HepG2 (cell line): ENCODE results near the gene BGN. TPM values are rescaled to one million over a fixed set of nuclear protein-coding genes. Genes with fewer than 3 reads are reported as not detected.

Source experiments
- ATAC-seq: fragments of 200-7000 bp; cut with Tn5 transposase; 3 replicates; pipeline ENCODE4 v1.9.1; 2020; ENCODE audit warnings: mild to moderate bottlenecking, moderate library complexity
- BruUV-seq: library from RNA; stranded (reverse); fragments of 400-500 nt; replicated peaks from 2 replicates; lab custom pipeline; 2021; lab: Mats Ljungman, UMichigan
- CTCF ChIA-PET: fragments of 300-600 bp; formaldehyde crosslinking; extraction: SDS; loops from one replicate; lab custom pipeline; 2021; ENCODE audit warnings: low total read pairs, inconsistent platforms, low intra/inter-chr PET ratio; lab: Yijun Ruan, JAX
- POLR2A ChIA-PET: fragments of 350-600 bp; sonication (Branson Sonifier 250); formaldehyde crosslinking; loops from one replicate; lab custom pipeline; 2020; ENCODE audit warnings: antibody characterized with exemption, inconsistent platforms; lab: Yijun Ruan, JAX
- DNase-seq: peaks from one replicate; pipeline ENCODE4 v3.0.0-alpha.2; 2015; ENCODE audit warnings: low spot score
- FAIRE-seq: peaks from 3 replicates; lab custom pipeline; 2011; peaks lifted over from hg19 to GRCh38; lab: Jason Lieb, UNC
- H2AFZ ChIP-seq: one replicate; pipeline ENCODE4 v1.6.1; 2011; ENCODE audit warnings: low read length, inconsistent platforms
- H3K27ac ChIP-seq: fragments of 300-600 bp; 3 replicates; pipeline ENCODE4 v1.8.0; 2011; ENCODE audit warnings: mixed run types, mild to moderate bottlenecking, mixed read lengths, low read length, inconsistent platforms; ENCODE audit not compliant: insufficient read depth; ENCODE audit errors: extremely low read length
- H3K27me3 ChIP-seq, 2 experiments: fragments of 200-600 bp in 1 of 2; 2 replicates in 1 of 2; 3 replicates in 1 of 2; pipeline versions ENCODE4 v1.6.0 to v1.8.0; 2011; ENCODE audit warnings: low read length in 2 of 2, mild to moderate bottlenecking in 2 of 2, moderate library complexity in 2 of 2, inconsistent platforms in 1 of 2; ENCODE audit not compliant: insufficient read depth in 2 of 2, control insufficient read depth in 1 of 2
- H3K36me3 ChIP-seq, 2 experiments: fragments of 200-600 bp in 1 of 2; replicated peaks in 1 of 2; 2 replicates in 1 of 2; 3 replicates in 1 of 2; pipeline versions ENCODE4 v1.5.1 to v1.8.0; 2011; ENCODE audit warnings: low read length in 2 of 2, inconsistent platforms in 1 of 2; ENCODE audit not compliant: insufficient read depth in 2 of 2, control insufficient read depth in 1 of 2
- H3K4me1 ChIP-seq: 2 replicates; pipeline ENCODE4 v1.5.1; 2012; ENCODE audit warnings: low read length, inconsistent platforms; ENCODE audit not compliant: insufficient read depth
- H3K4me2 ChIP-seq: 2 replicates; pipeline ENCODE4 v1.6.0; 2011; ENCODE audit warnings: low read depth, low read length, inconsistent platforms
- H3K4me3 ChIP-seq, 3 experiments: fragments of 200-600 bp in 1 of 3; sonication (generic), shearing (Covaris generic) in 1 of 3; replicated peaks in 1 of 3; 2 replicates each; pipeline ENCODE4 v1.5.1; 2011 to 2016; ENCODE audit warnings: low read length in 3 of 3, inconsistent platforms in 2 of 3, low read depth in 2 of 3, mild to moderate bottlenecking in 2 of 3, control low read depth in 1 of 3, mixed read lengths in 1 of 3; ENCODE audit not compliant: insufficient read depth in 1 of 3
- H3K79me2 ChIP-seq: one replicate; pipeline ENCODE4 v1.6.1; 2011; ENCODE audit warnings: low read length, inconsistent platforms; ENCODE audit not compliant: insufficient read depth
- H3K9ac ChIP-seq: 2 replicates; pipeline ENCODE4 v1.6.0; 2011; ENCODE audit warnings: mild to moderate bottlenecking, low read depth, low read length, inconsistent platforms; ENCODE audit not compliant: insufficient read depth
- H3K9me3 ChIP-seq: 2 replicates; pipeline ENCODE4 v1.5.1; 2012; ENCODE audit warnings: mild to moderate bottlenecking, low read length
- H4K20me1 ChIP-seq: 2 replicates; pipeline ENCODE4 v1.6.0; 2011; ENCODE audit warnings: inconsistent platforms, mild to moderate bottlenecking, low read length, moderate library complexity; ENCODE audit not compliant: insufficient read depth
- HOXA5 ChIP-seq: sonication (generic); formaldehyde crosslinking; IDR thresholded peaks from 2 replicates; pipeline ENCODE4 v1.4.0; 2020; ENCODE audit warnings: missing genetic modification reagents
- ZNF224 ChIP-seq: sonication (generic); formaldehyde crosslinking; IDR thresholded peaks from 2 replicates; pipeline ENCODE4 v1.5.0; 2020; ENCODE audit warnings: mild to moderate bottlenecking, missing genetic modification reagents
- ZSCAN25 ChIP-seq: sonication (generic); formaldehyde crosslinking; IDR thresholded peaks from 2 replicates; pipeline ENCODE4 v1.8.0; 2022; ENCODE audit warnings: mild to moderate bottlenecking, missing genetic modification reagents
- WGBS: methylation state at CpG from one replicate; pipeline ENCODE4 v1.1.6; 2017; ENCODE audit warnings: low lambda C conversion rate; 5-methylcytosine and 5-hydroxymethylcytosine counted together
- in situ Hi-C: cut with HindIII; loops from 2 replicates; pipeline ENCODE4 v1.10.0; 2017; ENCODE audit warnings: low pct_unique_long_range_greater_than_20kb; ENCODE audit not compliant: extremely low pct_ligation_motif_present
- intact Hi-C: fragments of 100-400 bp; cut with micrococcal nuclease; formaldehyde crosslinking; loops from one replicate; pipeline ENCODE4 v1.10.0; 2022; ENCODE audit not compliant: unreplicated experiment
- polyA plus RNA-seq, 8 experiments: library from polyadenylated mRNA; depleted of rRNA in 3 of 8; stranded (reverse) in 7 of 8; unstranded in 1 of 8; fragments of >200 nt; fragmentation: Illumina TruSeq in 4 of 8; extraction: Trizol in 4 of 8; gene quantifications; 2 replicates each; pipeline versions ENCODE4 v1.2.1 to v1.2.3, GENCODE V29; 2011 to 2016; ENCODE audit warnings: low read depth in 4 of 8, missing spikeins in 1 of 8, mixed read lengths in 1 of 8; ENCODE audit not compliant: insufficient read depth in 1 of 8
- total RNA-seq, 5 experiments: library from RNA; depleted of rRNA; stranded (reverse); fragments of >200 nt; fragmentation: Illumina TruSeq; extraction: Trizol; gene quantifications; 2 replicates each; pipeline ENCODE4 v1.2.3, GENCODE V29; 2016; ENCODE audit warnings: low read depth in 1 of 5
- TF ChIP-seq, protein P1 (sequence below): sonication (generic); formaldehyde crosslinking; IDR thresholded peaks from 2 replicates; pipeline ENCODE4 v1.4.0; 2020; ENCODE audit warnings: missing genetic modification reagents
- TF ChIP-seq, protein P2 (sequence below): IDR thresholded peaks from 2 replicates; pipeline ENCODE4 v1.6.1; 2016; ENCODE audit warnings: missing compliant biosample characterization, missing genetic modification reagents, borderline replicate concordance
- TF ChIP-seq, protein P3 (sequence below): sonication (generic); formaldehyde crosslinking; conservative IDR thresholded peaks from 2 replicates; pipeline ENCODE4 v1.8.0; 2022; ENCODE audit warnings: low read depth, missing genetic modification reagents
- TF ChIP-seq, protein P4 (sequence below): IDR thresholded peaks from 2 replicates; pipeline ENCODE4 v1.6.1; 2016; ENCODE audit warnings: missing compliant biosample characterization, missing genetic modification reagents, borderline replicate concordance

Gene BGN
- total and polyA plus RNA-seq, 2 of the 13 experiments (the other 11 are each of a cell fraction or from before 2014, with no cell fraction given): 0.18 to 0.63 TPM

DNA sequence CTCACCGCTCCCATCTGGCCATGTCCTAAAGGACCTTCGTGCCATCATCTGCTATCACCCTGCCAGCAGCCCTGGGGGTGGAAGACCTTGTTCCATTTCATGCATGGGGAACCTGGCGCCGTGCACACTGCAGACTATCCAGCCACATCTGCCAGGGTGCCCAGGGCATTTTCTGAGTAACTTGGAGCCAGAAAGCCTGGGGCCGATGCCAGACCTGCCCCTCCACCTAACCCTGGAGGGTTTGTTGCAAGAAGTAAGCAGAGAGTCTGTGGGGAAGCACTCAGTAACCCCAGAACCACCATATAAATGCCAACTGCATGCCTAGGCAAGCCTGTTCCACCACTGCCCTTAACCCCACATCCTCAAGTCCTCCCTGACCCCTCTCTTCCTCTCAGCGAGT lies 31.7 kb upstream of the BGN start:
- no peak overlapping the region for H3K4me2 ChIP-seq
- H3K79me2 ChIP-seq: no peaks in the 10 kb centered on the region
- H3K4me3 ChIP-seq: no peak overlapping the region
- ATAC-seq: no peak
- in situ Hi-C loops: no loop called here
- no peak for DNase-seq
- H3K27ac ChIP-seq: no peak overlapping the region
- no peak for FAIRE-seq
- POLR2A ChIA-PET: no interaction called here
- no peaks in the 10 kb centered on the region for H3K27me3 ChIP-seq
- no peaks in the 10 kb centered on the region for H4K20me1 ChIP-seq
- CTCF ChIA-PET: no interaction called here
- no peaks in the 10 kb centered on the region for H3K4me1 ChIP-seq
- 100% methylated on average over 2 of the region's 6 CpGs for WGBS
- intact Hi-C loops: no loop called here
- no peak overlapping the region for H2AFZ ChIP-seq
- no peaks in the 10 kb centered on the region for H3K9me3 ChIP-seq
- no TSS peak for BruUV-seq
- no peak overlapping the region for H3K9ac ChIP-seq
- TF ChIP-seq, protein P1, sequence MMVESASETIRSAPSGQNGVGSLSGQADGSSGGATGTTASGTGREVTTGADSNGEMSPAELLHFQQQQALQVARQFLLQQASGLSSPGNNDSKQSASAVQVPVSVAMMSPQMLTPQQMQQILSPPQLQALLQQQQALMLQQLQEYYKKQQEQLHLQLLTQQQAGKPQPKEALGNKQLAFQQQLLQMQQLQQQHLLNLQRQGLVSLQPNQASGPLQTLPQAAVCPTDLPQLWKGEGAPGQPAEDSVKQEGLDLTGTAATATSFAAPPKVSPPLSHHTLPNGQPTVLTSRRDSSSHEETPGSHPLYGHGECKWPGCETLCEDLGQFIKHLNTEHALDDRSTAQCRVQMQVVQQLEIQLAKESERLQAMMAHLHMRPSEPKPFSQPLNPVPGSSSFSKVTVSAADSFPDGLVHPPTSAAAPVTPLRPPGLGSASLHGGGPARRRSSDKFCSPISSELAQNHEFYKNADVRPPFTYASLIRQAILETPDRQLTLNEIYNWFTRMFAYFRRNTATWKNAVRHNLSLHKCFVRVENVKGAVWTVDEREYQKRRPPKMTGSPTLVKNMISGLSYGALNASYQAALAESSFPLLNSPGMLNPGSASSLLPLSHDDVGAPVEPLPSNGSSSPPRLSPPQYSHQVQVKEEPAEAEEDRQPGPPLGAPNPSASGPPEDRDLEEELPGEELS (CRISPR knock-in tag): no peak
- TF ChIP-seq ZSCAN25 (CRISPR knock-in tag) (no peak), HOXA5 (no peak), ZNF224 (no peak)
- TF ChIP-seq, protein P2, sequence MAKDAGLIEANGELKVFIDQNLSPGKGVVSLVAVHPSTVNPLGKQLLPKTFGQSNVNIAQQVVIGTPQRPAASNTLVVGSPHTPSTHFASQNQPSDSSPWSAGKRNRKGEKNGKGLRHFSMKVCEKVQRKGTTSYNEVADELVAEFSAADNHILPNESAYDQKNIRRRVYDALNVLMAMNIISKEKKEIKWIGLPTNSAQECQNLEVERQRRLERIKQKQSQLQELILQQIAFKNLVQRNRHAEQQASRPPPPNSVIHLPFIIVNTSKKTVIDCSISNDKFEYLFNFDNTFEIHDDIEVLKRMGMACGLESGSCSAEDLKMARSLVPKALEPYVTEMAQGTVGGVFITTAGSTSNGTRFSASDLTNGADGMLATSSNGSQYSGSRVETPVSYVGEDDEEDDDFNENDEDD (CRISPR knock-in tag): no peak
- TF ChIP-seq, protein P3, sequence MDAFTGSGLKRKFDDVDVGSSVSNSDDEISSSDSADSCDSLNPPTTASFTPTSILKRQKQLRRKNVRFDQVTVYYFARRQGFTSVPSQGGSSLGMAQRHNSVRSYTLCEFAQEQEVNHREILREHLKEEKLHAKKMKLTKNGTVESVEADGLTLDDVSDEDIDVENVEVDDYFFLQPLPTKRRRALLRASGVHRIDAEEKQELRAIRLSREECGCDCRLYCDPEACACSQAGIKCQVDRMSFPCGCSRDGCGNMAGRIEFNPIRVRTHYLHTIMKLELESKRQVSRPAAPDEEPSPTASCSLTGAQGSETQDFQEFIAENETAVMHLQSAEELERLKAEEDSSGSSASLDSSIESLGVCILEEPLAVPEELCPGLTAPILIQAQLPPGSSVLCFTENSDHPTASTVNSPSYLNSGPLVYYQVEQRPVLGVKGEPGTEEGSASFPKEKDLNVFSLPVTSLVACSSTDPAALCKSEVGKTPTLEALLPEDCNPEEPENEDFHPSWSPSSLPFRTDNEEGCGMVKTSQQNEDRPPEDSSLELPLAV (CRISPR knock-in tag): no peak
- TF ChIP-seq, protein P4, sequence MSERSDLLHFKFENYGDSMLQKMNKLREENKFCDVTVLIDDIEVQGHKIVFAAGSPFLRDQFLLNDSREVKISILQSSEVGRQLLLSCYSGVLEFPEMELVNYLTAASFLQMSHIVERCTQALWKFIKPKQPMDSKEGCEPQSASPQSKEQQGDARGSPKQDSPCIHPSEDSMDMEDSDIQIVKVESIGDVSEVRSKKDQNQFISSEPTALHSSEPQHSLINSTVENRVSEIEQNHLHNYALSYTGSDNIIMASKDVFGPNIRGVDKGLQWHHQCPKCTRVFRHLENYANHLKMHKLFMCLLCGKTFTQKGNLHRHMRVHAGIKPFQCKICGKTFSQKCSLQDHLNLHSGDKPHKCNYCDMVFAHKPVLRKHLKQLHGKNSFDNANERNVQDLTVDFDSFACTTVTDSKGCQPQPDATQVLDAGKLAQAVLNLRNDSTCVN (CRISPR knock-in tag): no peak
- peaks cover 0 to 3% of the 10 kb centered on the region in 2 experiments; a peak in 3 of 5 replicates for H3K36me3 ChIP-seq
